Natural killer cell treated with Interleukin-12 subunit alpha and Interleukin-12 subunit beta and Interleukin-15 and Interleukin-18, amount 100 ng/mL, for 72 hours (primary cell): ENCODE results near the gene GALNT2. TPM values are rescaled to one million over a fixed set of nuclear protein-coding genes. Genes with fewer than 3 reads are reported as not detected.

Source experiments
- ATAC-seq, 2 donors: fragments of 150-1000 bp; cut with Tn5 transposase in 1 of 2; sonication (Bioruptor Pico), chemical (Tn5 transposase) in 1 of 2; 2 replicates each; pipeline ENCODE4 v1.10.0; 2021
- DNase-seq: peaks from one replicate; pipeline ENCODE4 v3.0.0; 2022; ENCODE audit warnings: low spot score
- H3K27ac Mint-ChIP-seq, 2 donors: 1 replicate in 1 of 2; 2 replicates in 1 of 2; pipeline ENCODE4 v1.8.0; 2022; ENCODE audit warnings: mixed read lengths in 2 of 2, mild to moderate bottlenecking in 1 of 2, moderate library complexity in 1 of 2
- H3K27me3 Mint-ChIP-seq, 2 donors: 1 replicate in 1 of 2; 2 replicates in 1 of 2; pipeline ENCODE4 v1.8.0; 2022; ENCODE audit warnings: mixed read lengths in 2 of 2
- H3K36me3 Mint-ChIP-seq: one replicate; pipeline ENCODE4 v1.8.0; 2022; ENCODE audit warnings: mixed read lengths
- H3K4me1 Mint-ChIP-seq, 2 donors: 1 replicate in 1 of 2; 2 replicates in 1 of 2; pipeline ENCODE4 v1.8.0; 2022; ENCODE audit warnings: low read depth in 2 of 2, mixed read lengths in 2 of 2, mild to moderate bottlenecking in 1 of 2
- H3K4me3 Mint-ChIP-seq: one replicate; pipeline ENCODE4 v1.8.0; 2022; ENCODE audit warnings: mixed read lengths
- H3K9me3 Mint-ChIP-seq: 2 replicates; pipeline ENCODE4 v1.8.0; 2022; ENCODE audit warnings: mixed read lengths
- total RNA-seq, 2 donors: library from RNA; stranded (reverse); gene quantifications; one replicate each; pipeline ENCODE4 v1.2.3, GENCODE V29; 2022

Gene GALNT2
- total RNA-seq, 2 donors from 2014 or later, result 37.7 to 51.5 TPM

- H3K4me1 Mint-ChIP-seq, result peaks cover 20 to 34% of the 10 kb centered on the region in 2 donors
Observed at GRCh38 chr1:230197644-230198567, 130.9 kb downstream of the GALNT2 start.

GRCh38 chr1:230199034-230199433, 132.0 kb downstream of the GALNT2 start:
- H3K4me3 Mint-ChIP-seq, result no peak overlapping the region
- H3K4me1 Mint-ChIP-seq, result peaks cover 16 to 33% of the 10 kb centered on the region in 2 donors
- DNase-seq, result no peak
- no peak for ATAC-seq
- no peaks in the 10 kb centered on the region for H3K27me3 Mint-ChIP-seq
- H3K27ac Mint-ChIP-seq, result no peak overlapping the region
- H3K36me3 Mint-ChIP-seq, result peaks cover 8% of the 10 kb centered on the region
- no peaks in the 10 kb centered on the region for H3K9me3 Mint-ChIP-seq

More at GRCh38 chr1:230197644-230198567, 130.9 kb downstream of the GALNT2 start:
- Mint-ChIP-seq H3K9me3 (no peaks in the 10 kb centered on the region), H3K4me3 (no peak overlapping the region), H3K27me3 (no peaks in the 10 kb centered on the region), H3K36me3 (peaks cover under 1% of the 10 kb centered on the region), H3K27ac (no peak overlapping the region)
- DNase-seq (no peak), ATAC-seq (no peak)

- Mint-ChIP-seq H3K36me3 (peaks cover 13% of the 10 kb centered on the region), H3K27ac (no peak overlapping the region), H3K4me1 (peaks cover 15 to 32% of the 10 kb centered on the region in 2 donors), H3K9me3 (no peaks in the 10 kb centered on the region), H3K27me3 (no peaks in the 10 kb centered on the region), H3K4me3 (no peak overlapping the region)
- DNase-seq (no peak), ATAC-seq (no peak)
Observed at GRCh38 chr1:230199554-230199953, 132.5 kb downstream of the GALNT2 start.

GRCh38 chr1:230200276-230200675, 133.2 kb downstream of the GALNT2 start:
- ATAC-seq (no peak), DNase-seq (no peak)
- Mint-ChIP-seq H3K4me1 (peaks cover 8 to 29% of the 10 kb centered on the region in 2 donors), H3K4me3 (no peak overlapping the region), H3K9me3 (no peaks in the 10 kb centered on the region), H3K36me3 (peaks cover 17% of the 10 kb centered on the region), H3K27me3 (no peaks in the 10 kb centered on the region), H3K27ac (no peak overlapping the region)

GRCh38 chr1:230201445-230201844, 134.4 kb downstream of the GALNT2 start:
- Mint-ChIP-seq H3K4me3 (no peak overlapping the region), H3K4me1 (peaks cover 7 to 29% of the 10 kb centered on the region in 2 donors), H3K27ac (no peak overlapping the region), H3K36me3 (peaks cover 17% of the 10 kb centered on the region), H3K9me3 (no peaks in the 10 kb centered on the region), H3K27me3 (no peaks in the 10 kb centered on the region)
- DNase-seq, result no peak
- no peak for ATAC-seq

- Mint-ChIP-seq H3K9me3 (no peaks in the 10 kb centered on the region), H3K27ac (no peak overlapping the region), H3K4me1 (peaks cover 19 to 32% of the 10 kb centered on the region in 2 donors), H3K4me3 (no peak overlapping the region), H3K36me3 (peaks cover 17% of the 10 kb centered on the region), H3K27me3 (no peaks in the 10 kb centered on the region)
- no peak for ATAC-seq
- DNase-seq, result no peak
Observed at GRCh38 chr1:230204842-230205241, 137.8 kb downstream of the GALNT2 start.

- no peak for DNase-seq
- Mint-ChIP-seq H3K27ac (no peak overlapping the region), H3K4me3 (no peak overlapping the region), H3K36me3 (peaks cover 17% of the 10 kb centered on the region), H3K27me3 (no peaks in the 10 kb centered on the region), H3K9me3 (no peaks in the 10 kb centered on the region), H3K4me1 (peaks cover 27 to 38% of the 10 kb centered on the region in 2 donors)
- no peak for ATAC-seq
Observed at GRCh38 chr1:230205719-230206198, 138.7 kb downstream of the GALNT2 start.

GRCh38 chr1:230206207-230206606, 139.2 kb downstream of the GALNT2 start:
- no peak overlapping the region for H3K27ac Mint-ChIP-seq
- no peak overlapping the region for H3K4me3 Mint-ChIP-seq
- peaks cover 29 to 35% of the 10 kb centered on the region in 2 donors for H3K4me1 Mint-ChIP-seq
- no peaks in the 10 kb centered on the region for H3K9me3 Mint-ChIP-seq
- H3K27me3 Mint-ChIP-seq, result no peaks in the 10 kb centered on the region
- H3K36me3 Mint-ChIP-seq, result peaks cover 17% of the 10 kb centered on the region
- no peak for DNase-seq
- ATAC-seq, result no peak

GRCh38 chr1:230206976-230207375, 139.9 kb downstream of the GALNT2 start:
- Mint-ChIP-seq H3K27me3 (no peaks in the 10 kb centered on the region), H3K9me3 (no peaks in the 10 kb centered on the region), H3K4me1 (peaks cover 34 to 35% of the 10 kb centered on the region in 2 donors), H3K27ac (no peak overlapping the region), H3K36me3 (peaks cover 17% of the 10 kb centered on the region), H3K4me3 (no peak overlapping the region)
- DNase-seq (no peak), ATAC-seq (no peak)

- H3K4me1 Mint-ChIP-seq, result peaks cover 38 to 41% of the 10 kb centered on the region in 2 donors
- no peaks in the 10 kb centered on the region for H3K27me3 Mint-ChIP-seq
- no peak overlapping the region for H3K4me3 Mint-ChIP-seq
- no peaks in the 10 kb centered on the region for H3K9me3 Mint-ChIP-seq
- peak overlapping the region; percentile 14 to 87 for H3K27ac Mint-ChIP-seq
- DNase-seq, result no peak
- ATAC-seq, result no peak
- H3K36me3 Mint-ChIP-seq, result peaks cover 17% of the 10 kb centered on the region
Observed at GRCh38 chr1:230207598-230207997, 140.6 kb downstream of the GALNT2 start.

GRCh38 chr1:230208619-230209261, 141.7 kb downstream of the GALNT2 start:
- Mint-ChIP-seq H3K4me3 (peak overlapping the region; percentile 74), H3K27me3 (no peaks in the 10 kb centered on the region), H3K36me3 (peaks cover 10% of the 10 kb centered on the region), H3K4me1 (peaks cover 47 to 52% of the 10 kb centered on the region in 2 donors), H3K27ac (peak overlapping the region; percentile 14 to 87), H3K9me3 (no peaks in the 10 kb centered on the region)
- ATAC-seq (peak; percentile 74 to 84), DNase-seq (no peak)

GRCh38 chr1:230210326-230210980, 143.4 kb downstream of the GALNT2 start:
- H3K27me3 Mint-ChIP-seq, result no peaks in the 10 kb centered on the region
- no peak for ATAC-seq
- H3K4me3 Mint-ChIP-seq, result no peak overlapping the region
- no peaks in the 10 kb centered on the region for H3K36me3 Mint-ChIP-seq
- DNase-seq, result no peak
- peaks cover 50 to 61% of the 10 kb centered on the region in 2 donors for H3K4me1 Mint-ChIP-seq
- H3K27ac Mint-ChIP-seq, result peak overlapping the region; percentile 14 to 87
- no peaks in the 10 kb centered on the region for H3K9me3 Mint-ChIP-seq

GRCh38 chr1:230210981-230211336, 143.9 kb downstream of the GALNT2 start:
- ATAC-seq (no peak), DNase-seq (no peak)
- Mint-ChIP-seq H3K4me1 (peaks cover 50 to 61% of the 10 kb centered on the region in 2 donors), H3K27me3 (no peaks in the 10 kb centered on the region), H3K27ac (peak overlapping the region; percentile 14 to 87), H3K4me3 (no peak overlapping the region), H3K9me3 (no peaks in the 10 kb centered on the region), H3K36me3 (no peaks in the 10 kb centered on the region)
